Esophagus muscularis mucosa (tissue), 4 donors: Measurements from ENCODE around the gene NOSIP. TPM values are rescaled to one million over a fixed set of nuclear protein-coding genes. Genes with fewer than 3 reads are reported as not detected.
A peak's percentile ranks its signal among the peaks of the same experiment; 100 is the strongest.

Experiments
- DNase-seq: peaks from one replicate; pipeline ENCODE4 v3.0.0-alpha.2; 2017; ENCODE audit errors: extremely low spot score
- H3K27ac ChIP-seq, 4 donors: fragments of 200-600 bp; sonication (generic); replicated peaks in 1 of 4; 1 replicate in 3 of 4; 2 replicates in 1 of 4; pipeline ENCODE4 v1.5.1; 2016 to 2019; ENCODE audit warnings: mild to moderate bottlenecking in 1 of 4
- H3K27me3 ChIP-seq, 4 donors: fragments of 200-600 bp; sonication (generic); one replicate each; pipeline versions ENCODE4 v1.5.1 to v1.6.0; 2016 to 2019
- H3K36me3 ChIP-seq, 4 donors: fragments of 200-600 bp; sonication (generic); one replicate each; pipeline ENCODE4 v1.5.1; 2016 to 2019
- H3K4me1 ChIP-seq, 4 donors: fragments of 200-600 bp; sonication (generic); one replicate each; pipeline ENCODE4 v1.5.1; 2016 to 2019
- H3K4me3 ChIP-seq, 4 donors: fragments of 200-600 bp; sonication (generic); 1 replicate in 2 of 4; 2 replicates in 2 of 4; pipeline ENCODE4 v1.5.1; 2016 to 2019; ENCODE audit warnings: mild to moderate bottlenecking in 4 of 4, moderate library complexity in 1 of 4
- H3K9me3 ChIP-seq, 4 donors: fragments of 200-600 bp; sonication (generic); 1 replicate in 3 of 4; 2 replicates in 1 of 4; pipeline ENCODE4 v1.5.1; 2016 to 2019
- CTCF ChIP-seq, 3 experiments: fragments of 200-600 bp in 2 of 3; fragments of 450-650 bp in 1 of 3; sonication (generic) in 2 of 3; IDR thresholded peaks; one replicate each; pipeline ENCODE4 v1.5.1; 2017 to 2019; ENCODE audit warnings: antibody characterized with exemption in 3 of 3, mild to moderate bottlenecking in 2 of 3, moderate library complexity in 1 of 3
- EP300 ChIP-seq: sonication (generic); formaldehyde crosslinking; IDR thresholded peaks from one replicate; pipeline ENCODE4 v1.6.1; 2017; ENCODE audit warnings: antibody characterized with exemption
- POLR2A ChIP-seq: fragments of 450-650 bp; IDR thresholded peaks from one replicate; pipeline ENCODE4 v1.6.1; 2017; ENCODE audit warnings: antibody characterized with exemption, moderate library complexity, mild to moderate bottlenecking, low read depth
- POLR2AphosphoS5 ChIP-seq, 2 donors: sonication (generic); formaldehyde crosslinking; IDR thresholded peaks; one replicate each; pipeline ENCODE4 v1.6.1; 2017; ENCODE audit warnings: antibody characterized with exemption in 2 of 2
- WGBS: methylation state at CpG from one replicate; pipeline ENCODE4 v1.1.5; 2018; 5-methylcytosine and 5-hydroxymethylcytosine counted together
- intact Hi-C: fragments of 100-400 bp; cut with DNase I; formaldehyde crosslinking; loops from one replicate; pipeline ENCODE4 v1.15.1; 2023
- total RNA-seq, 4 donors: library from RNA; depleted of rRNA; stranded (reverse); fragments of >200 nt; gene quantifications; one replicate each; pipeline versions ENCODE4 v1.1.0 to v1.2.1, GENCODE V29; 2016

NOSIP gene
- total RNA-seq, 4 donors from 2014 or later: 51.0 to 71.6 (median 59.2) TPM

DNA sequence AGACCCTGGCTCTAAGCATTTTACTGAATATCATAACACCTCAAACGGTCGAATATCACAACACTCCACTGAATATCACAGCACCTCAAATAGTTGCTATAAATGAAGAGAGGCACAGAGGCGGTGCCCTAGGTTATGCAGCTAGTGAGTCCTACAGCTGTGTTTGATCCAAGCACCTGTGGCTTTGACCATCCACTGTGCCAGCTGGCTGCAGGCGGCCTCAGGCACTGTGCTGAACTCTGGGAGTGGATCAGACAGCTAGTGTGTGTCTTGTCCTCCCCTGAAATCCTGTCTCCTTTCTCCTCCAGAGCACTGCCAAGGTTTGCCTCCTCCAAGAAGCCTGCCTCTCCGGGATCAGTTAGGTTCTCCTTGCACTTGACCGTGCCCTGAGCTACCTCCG, 7.3 kb downstream of the NOSIP start:
- no peak overlapping the region for H3K4me3 ChIP-seq
- no peaks in the 10 kb centered on the region for H3K9me3 ChIP-seq
- no peak for TF ChIP-seq EP300
- TF ChIP-seq POLR2A: no peak
- no peak for TF ChIP-seq POLR2AphosphoS5 (IDR thresholded peaks at IDR 0.05)
- TF ChIP-seq CTCF (IDR thresholded peaks at IDR 0.05): no peak
- H3K36me3 ChIP-seq: peaks cover 7 to 37% (median 31%) of the 10 kb centered on the region in 4 donors
- no peaks in the 10 kb centered on the region for H3K27me3 ChIP-seq
- H3K4me1 ChIP-seq: peaks cover 18 to 27% (median 23%) of the 10 kb centered on the region in 4 donors
- no peak for DNase-seq
- WGBS: 85% methylated on average over 6 of the region's 7 CpGs
- no peak overlapping the region for H3K27ac ChIP-seq
- intact Hi-C loops: loop anchor here (5.0 kb wide), 1 partner anchor 99 kb away; no protein-coding TSS in a partner anchor

GRCh38 chr19:49570997-49571676, 9.2 kb downstream of the NOSIP start:
- intact Hi-C loops: loop anchor here (2.0 to 5.0 kb wide), 2 partner anchors 64 to 101 kb away; no protein-coding TSS in a partner anchor
- 70% methylated on average over 11 of the region's 11 CpGs for WGBS
- Histone ChIP-seq H3K27ac (peak overlapping the region in 3 of 4 donors; percentile 13 to 60 (median 56)), H3K27me3 (no peaks in the 10 kb centered on the region), H3K9me3 (no peaks in the 10 kb centered on the region), H3K36me3 (peaks cover 6 to 30% (median 26%) of the 10 kb centered on the region in 4 donors), H3K4me1 (peaks cover 23 to 30% (median 27%) of the 10 kb centered on the region in 4 donors), H3K4me3 (no peak overlapping the region)
- DNase-seq: no peak
- TF ChIP-seq CTCF (IDR thresholded peaks at IDR 0.05): no peak
- TF ChIP-seq POLR2AphosphoS5 (IDR thresholded peaks at IDR 0.05): no peak
- TF ChIP-seq EP300: no peak
- no peak for TF ChIP-seq POLR2A

DNA sequence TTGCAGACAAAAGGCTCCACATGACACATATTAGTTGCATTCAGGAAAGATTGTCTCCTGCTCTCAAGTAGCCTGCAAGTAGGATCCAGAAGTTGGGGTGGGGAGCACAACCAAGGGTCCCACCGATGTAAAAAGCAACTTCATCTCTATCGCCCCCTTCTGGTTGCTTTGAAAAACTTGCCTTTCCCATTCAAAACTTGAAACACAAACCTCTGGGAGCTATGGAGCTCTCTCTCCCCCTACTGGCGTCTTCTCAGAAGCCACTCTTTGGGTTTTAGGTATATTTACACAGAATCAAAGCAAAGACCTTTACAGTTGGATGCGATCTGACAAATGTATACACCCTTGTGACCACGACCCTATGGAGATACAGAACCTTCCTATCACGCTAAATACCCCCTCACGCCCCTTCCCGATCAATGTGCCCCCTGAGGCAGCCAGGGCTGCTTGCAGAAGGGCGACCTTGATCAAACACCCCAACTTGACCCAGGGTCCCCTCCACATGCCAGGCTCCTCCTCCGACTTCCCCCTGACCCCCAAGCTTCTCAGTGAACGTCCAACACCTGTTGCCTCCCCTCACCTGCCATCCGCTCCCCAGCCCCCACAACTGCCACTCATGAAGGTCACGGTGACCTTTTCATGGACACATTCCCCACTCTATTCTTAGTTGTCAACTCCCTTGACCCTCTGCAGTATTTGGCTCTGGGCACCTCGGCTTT, 10.1 kb downstream of the NOSIP start:
- peaks cover 0 to 21% (median 18%) of the 10 kb centered on the region in 4 donors for H3K36me3 ChIP-seq
- H3K27me3 ChIP-seq: no peaks in the 10 kb centered on the region
- H3K27ac ChIP-seq: peak overlapping the region in 3 of 4 donors; percentile 13 to 60 (median 56)
- H3K9me3 ChIP-seq: no peaks in the 10 kb centered on the region
- DNase-seq: no peak
- peaks cover 29 to 37% (median 33%) of the 10 kb centered on the region in 4 donors for H3K4me1 ChIP-seq
- WGBS: 30% methylated on average over 14 of the region's 14 CpGs
- peak; percentile 92 to 98 (median 98) for TF ChIP-seq CTCF (IDR thresholded peaks at IDR 0.05)
- TF ChIP-seq EP300: no peak
- peak; percentile 23 to 35 for TF ChIP-seq POLR2AphosphoS5 (IDR thresholded peaks at IDR 0.05)
- no peak overlapping the region for H3K4me3 ChIP-seq
- intact Hi-C loops: loop anchor here (2.0 to 5.0 kb wide), 2 partner anchors 63 to 102 kb away; no protein-coding TSS in a partner anchor

GRCh38 chr19:49567861-49568441, 12.4 kb downstream of the NOSIP start:
- Histone ChIP-seq H3K9me3 (no peaks in the 10 kb centered on the region), H3K27me3 (no peaks in the 10 kb centered on the region), H3K36me3 (peaks cover 0 to under 1% (median under 1%) of the 10 kb centered on the region in 4 donors), H3K4me1 (peaks cover 36 to 45% (median 42%) of the 10 kb centered on the region in 4 donors), H3K4me3 (no peak overlapping the region), H3K27ac (no peak overlapping the region)
- 66% methylated on average over 9 of the region's 9 CpGs for WGBS
- intact Hi-C loops: loop anchor here (10.0 kb wide), 1 partner anchor 173 kb away; no protein-coding TSS in a partner anchor
- TF ChIP-seq POLR2A: no peak
- no peak for TF ChIP-seq POLR2AphosphoS5 (IDR thresholded peaks at IDR 0.05)
- TF ChIP-seq CTCF (IDR thresholded peaks at IDR 0.05): no peak
- TF ChIP-seq EP300: no peak
- no peak for DNase-seq
